Transverse colon (tissue), 4 donors: ENCODE results near the gene SCLY. TPM values are rescaled to one million over a fixed set of nuclear protein-coding genes. Genes with fewer than 3 reads are reported as not detected.

Experiments used
- DNase-seq: peaks from one replicate; pipeline ENCODE4 v3.0.0-alpha.2; 2019
- H3K27ac ChIP-seq, 4 donors: fragments of 200-600 bp; sonication (generic); 2 replicates each; pipeline ENCODE4 v1.5.1; 2016 to 2018; ENCODE audit warnings: inconsistent platforms in 4 of 4
- H3K27me3 ChIP-seq: fragments of 200-600 bp; sonication (generic); 2 replicates; pipeline ENCODE4 v1.5.1; 2017; ENCODE audit warnings: inconsistent platforms
- H3K36me3 ChIP-seq, 4 donors: fragments of 200-600 bp; sonication (generic); 2 replicates each; pipeline ENCODE4 v1.5.1; 2017 to 2019; ENCODE audit warnings: inconsistent platforms in 4 of 4
- H3K4me1 ChIP-seq, 4 donors: fragments of 200-600 bp; sonication (generic); 2 replicates each; pipeline ENCODE4 v1.5.1; 2017 to 2020; ENCODE audit warnings: inconsistent platforms in 4 of 4
- H3K4me3 ChIP-seq, 4 donors: fragments of 200-600 bp; sonication (generic); 1 replicate in 1 of 4; 2 replicates in 3 of 4; pipeline versions ENCODE4 v1.5.1 to v1.6.1; 2017 to 2019; ENCODE audit warnings: inconsistent platforms in 4 of 4
- H3K9me3 ChIP-seq, 2 donors: fragments of 200-600 bp; sonication (generic); 2 replicates each; pipeline ENCODE4 v1.5.1; 2017 to 2019; ENCODE audit warnings: inconsistent platforms in 2 of 2
- CTCF ChIP-seq, 5 experiments: fragments of 200-600 bp in 3 of 5; fragments of 450-650 bp in 2 of 5; sonication (generic) in 3 of 5; IDR thresholded peaks; 1 replicate in 2 of 5; 2 replicates in 3 of 5; pipeline ENCODE4 v1.5.1; 2016 to 2017; ENCODE audit warnings: antibody characterized with exemption in 5 of 5, inconsistent platforms in 3 of 5, mild to moderate bottlenecking in 2 of 5, moderate library complexity in 1 of 5
- EP300 ChIP-seq: sonication (generic); formaldehyde crosslinking; IDR thresholded peaks from one replicate; pipeline ENCODE4 v1.6.1; 2017; ENCODE audit warnings: antibody characterized with exemption, low read depth
- POLR2A ChIP-seq: fragments of 450-650 bp; IDR thresholded peaks from one replicate; pipeline ENCODE4 v1.6.1; 2016; ENCODE audit warnings: antibody characterized with exemption, mild to moderate bottlenecking, moderate library complexity
- POLR2AphosphoS5 ChIP-seq, 3 donors: sonication (generic); formaldehyde crosslinking; IDR thresholded peaks; one replicate each; pipeline ENCODE4 v1.6.1; 2016; ENCODE audit warnings: antibody characterized with exemption in 3 of 3
- WGBS, 2 donors: methylation state at CpG; one replicate each; pipeline ENCODE4 v1.1.5; 2018; ENCODE audit warnings: low coverage in 1 of 2; 5-methylcytosine and 5-hydroxymethylcytosine counted together
- in situ Hi-C, 4 donors: fragments of 200-750 bp; cut with MboI; loops; one replicate each; pipeline versions ENCODE4 v1.15.0 to v1.15.1; 2017; ENCODE audit warnings: low sequenced_read_pairs in 3 of 4, low pct_ligation_motif_present in 1 of 4, low pct_unique_long_range_greater_than_20kb in 1 of 4
- intact Hi-C: fragments of 100-400 bp; cut with DNase I; formaldehyde crosslinking; loops from one replicate; pipeline ENCODE4 v1.15.1; 2023; ENCODE audit warnings: low total_unique reads
- total RNA-seq, 4 donors: library from RNA; depleted of rRNA; stranded (reverse); fragments of >200 nt; gene quantifications; one replicate each; pipeline ENCODE4 v1.1.0, GENCODE V29; 2016

SCLY gene
- total RNA-seq, 4 donors from 2014 or later = 9.4 to 24.3 (median 11.1) TPM

DNA sequence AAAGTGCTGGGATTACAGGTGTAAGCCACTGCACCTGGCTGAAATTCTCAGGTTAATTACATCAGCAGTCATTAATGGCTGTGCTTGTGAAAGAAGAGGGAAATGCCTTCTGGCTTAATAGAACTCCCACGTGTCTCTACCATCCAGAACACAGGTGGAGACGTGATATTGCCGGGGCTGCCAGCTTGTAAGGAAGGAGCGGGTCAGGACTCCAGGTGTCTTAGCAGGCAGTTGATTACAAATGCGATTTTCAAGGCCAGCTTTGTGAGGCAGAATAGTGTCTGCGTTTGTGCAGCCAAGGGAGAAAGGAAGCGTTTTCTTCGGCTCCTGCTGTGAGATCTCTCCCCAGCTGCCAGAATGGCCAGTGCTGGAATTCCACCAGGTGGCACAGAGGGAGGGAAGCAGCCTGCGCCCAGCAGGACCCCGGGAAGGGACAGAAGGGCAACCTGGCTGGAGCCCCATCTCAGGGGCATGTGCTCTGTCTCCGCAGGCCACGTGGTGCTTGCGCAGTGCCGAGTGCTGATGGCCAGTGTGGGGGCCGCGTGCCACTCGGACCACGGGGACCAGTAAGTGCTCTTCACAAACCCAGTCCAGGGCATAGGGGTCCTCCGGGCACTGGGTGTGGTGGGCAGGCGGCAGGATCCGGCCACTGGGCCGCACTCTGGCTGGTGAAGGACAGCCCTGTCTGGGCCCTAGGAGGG lies 35.7 kb downstream of the SCLY start:
- intact Hi-C loops = no loop called here
- no peak for DNase-seq
- no peak for TF ChIP-seq POLR2A
- no peak for TF ChIP-seq POLR2AphosphoS5 (IDR thresholded peaks at IDR 0.05)
- no peak for TF ChIP-seq CTCF (IDR thresholded peaks at IDR 0.05)
- TF ChIP-seq EP300 = no peak
- in situ Hi-C loops = no loop called here
- Histone ChIP-seq H3K27ac (no peak overlapping the region), H3K4me3 (no peak overlapping the region), H3K36me3 (no peaks in the 10 kb centered on the region), H3K9me3 (no peaks in the 10 kb centered on the region), H3K27me3 (no peaks in the 10 kb centered on the region), H3K4me1 (peaks cover 0 to 12% (median 0%) of the 10 kb centered on the region in 4 donors)
- WGBS, 2 donors = 62 to 83% methylated on average over 2 to 17 of the region's 22 CpGs

GRCh38 chr2:238097201-238097987 lies 36.6 kb downstream of the SCLY start:
- intact Hi-C loops (no loop called here), in situ Hi-C loops (no loop called here)
- no peaks in the 10 kb centered on the region for H3K36me3 ChIP-seq
- TF ChIP-seq CTCF (IDR thresholded peaks at IDR 0.05) = no peak
- 33 to 83% methylated on average over 1 to 18 of the region's 19 CpGs for WGBS, 2 donors
- peaks cover 0 to 12% (median 0%) of the 10 kb centered on the region in 4 donors for H3K4me1 ChIP-seq
- DNase-seq = no peak
- no peak overlapping the region for H3K27ac ChIP-seq
- no peaks in the 10 kb centered on the region for H3K9me3 ChIP-seq
- no peak overlapping the region for H3K4me3 ChIP-seq
- no peaks in the 10 kb centered on the region for H3K27me3 ChIP-seq

DNA sequence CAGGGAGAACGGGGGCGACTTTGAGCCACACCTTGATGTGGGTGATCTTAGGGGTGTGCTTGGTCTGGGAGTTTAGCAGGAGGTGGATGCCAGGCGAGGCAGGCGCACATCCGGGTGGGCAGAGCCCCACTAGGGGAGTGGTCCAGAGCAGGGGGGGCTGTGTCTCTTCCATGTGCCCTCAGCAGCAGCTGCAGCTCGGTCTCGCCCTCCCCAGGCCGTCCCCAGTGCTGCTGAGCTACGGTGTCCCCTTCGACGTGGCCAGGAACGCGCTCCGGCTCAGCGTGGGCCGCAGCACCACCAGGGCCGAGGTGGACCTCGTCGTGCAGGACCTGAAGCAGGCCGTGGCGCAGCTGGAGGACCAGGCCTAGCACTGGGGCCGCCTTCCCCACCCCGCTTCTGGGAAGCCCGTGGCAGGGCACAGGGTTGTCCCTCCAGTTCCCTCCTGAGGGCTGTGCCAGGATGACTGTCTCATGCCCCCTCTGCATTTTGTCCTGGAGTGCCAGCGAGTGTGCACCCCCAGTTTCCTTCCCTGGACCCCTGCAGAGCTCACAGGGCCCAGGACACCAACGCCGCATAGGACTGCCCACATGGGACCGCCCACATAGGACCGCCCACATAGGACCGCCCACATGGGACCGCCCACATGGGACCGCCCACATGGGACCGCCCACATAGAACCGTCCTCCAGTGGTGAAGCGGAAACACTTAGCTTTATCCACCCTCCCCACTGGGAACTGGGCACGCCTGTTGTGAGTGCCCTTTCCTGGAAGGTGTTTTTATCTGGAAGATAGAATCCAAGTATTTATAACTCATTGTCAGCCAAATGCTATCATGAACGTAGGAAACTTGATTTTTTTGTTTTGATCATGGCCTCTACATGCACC lies 37.4 kb downstream of the SCLY start:
- WGBS, 2 donors = 50 to 69% methylated on average over 4 to 34 of the region's 37 CpGs
- peak overlapping the region in 1 of 4 donors; percentile 6 for H3K4me3 ChIP-seq
- H3K4me1 ChIP-seq = peaks cover 0 to 12% (median 0%) of the 10 kb centered on the region in 4 donors
- no peaks in the 10 kb centered on the region for H3K9me3 ChIP-seq
- in situ Hi-C loops = no loop called here
- H3K27me3 ChIP-seq = no peaks in the 10 kb centered on the region
- intact Hi-C loops = no loop called here
- H3K27ac ChIP-seq = peak overlapping the region; percentile 66 to 79 (median 73)
- no peaks in the 10 kb centered on the region for H3K36me3 ChIP-seq
- DNase-seq = peak; percentile 83
- TF ChIP-seq POLR2A (peak; percentile 28), EP300 (no peak), CTCF (IDR thresholded peaks at IDR 0.05) (no peak), POLR2AphosphoS5 (IDR thresholded peaks at IDR 0.05) (peak in 2 of 3 donors; percentile 13 to 57)
